Measurements from ENCODE around the gene ZNF335.
"Not testable (repeated sequence)": the region's sequence is repeated elsewhere in the genome, so short reads cannot be mapped to it uniquely, and the experiment has no call there.

The ZNF335 gene

GRCh38 chr20:45957021-45957941 is 14.7 kb downstream of the ZNF335 start:
- FAIRE-seq = no peak

GRCh38 chr20:45956326-45956725 is 15.7 kb downstream of the ZNF335 start:
- FAIRE-seq; DNase-seq (ENCODE audit: insufficient read length, low spot score): not testable (repeated sequence)

More at GRCh38 chr20:45957021-45957941, 14.7 kb downstream of the ZNF335 start:
- no peak for DNase-seq (ENCODE audit: insufficient read length, low spot score)

GRCh38 chr20:45953672-45954071 is 18.3 kb downstream of the ZNF335 start:
- DNase-seq (ENCODE audit: insufficient read length, low spot score) = no peak
- FAIRE-seq = no peak

- FAIRE-seq = no peak
- DNase-seq (ENCODE audit: insufficient read length, low spot score) = no peak
These were observed 19.1 kb downstream of the ZNF335 start for GRCh38 chr20:45952861-45953260.

- no peak for DNase-seq (ENCODE audit: insufficient read length, low spot score)
- FAIRE-seq = no peak
These were observed 19.8 kb downstream of the ZNF335 start for GRCh38 chr20:45951925-45952834.

GRCh38 chr20:45950330-45950646 is 21.7 kb downstream of the ZNF335 start:
- FAIRE-seq (no peak), DNase-seq (ENCODE audit: insufficient read length, low spot score) (no peak)

- FAIRE-seq (no peak), DNase-seq (ENCODE audit: insufficient read length, low spot score) (no peak)
These were observed 22.3 kb downstream of the ZNF335 start for GRCh38 chr20:45949542-45950329.

- FAIRE-seq (no peak), DNase-seq (ENCODE audit: insufficient read length, low spot score) (no peak)
These were observed 23.1 kb downstream of the ZNF335 start for GRCh38 chr20:45948742-45949541.

GRCh38 chr20:45948261-45948733 is 23.7 kb downstream of the ZNF335 start:
- DNase-seq (ENCODE audit: insufficient read length, low spot score) (no peak), FAIRE-seq (no peak)

- FAIRE-seq (no peak), DNase-seq (ENCODE audit: insufficient read length, low spot score) (no peak)
These were observed 24.7 kb downstream of the ZNF335 start for GRCh38 chr20:45947110-45947866.

- DNase-seq (ENCODE audit: insufficient read length, low spot score) = no peak
- FAIRE-seq = no peak
These were observed 25.6 kb downstream of the ZNF335 start for GRCh38 chr20:45946149-45946970.

- no peak for FAIRE-seq
- no peak for DNase-seq (ENCODE audit: insufficient read length, low spot score)
These were observed 26.3 kb downstream of the ZNF335 start for GRCh38 chr20:45945678-45946148.

- no peak for DNase-seq (ENCODE audit: insufficient read length, low spot score)
- no peak for FAIRE-seq
These were observed 26.9 kb downstream of the ZNF335 start for GRCh38 chr20:45944965-45945677.

GRCh38 chr20:45944151-45944964 is 27.6 kb downstream of the ZNF335 start:
- DNase-seq (ENCODE audit: insufficient read length, low spot score) (no peak), FAIRE-seq (no peak)

GRCh38 chr20:45943613-45944012 is 28.4 kb downstream of the ZNF335 start:
- FAIRE-seq = no peak
- no peak for DNase-seq (ENCODE audit: insufficient read length, low spot score)

GRCh38 chr20:45940469-45940868 is 31.5 kb downstream of the ZNF335 start:
- DNase-seq (ENCODE audit: insufficient read length, low spot score) = no peak
- no peak for FAIRE-seq

- DNase-seq (ENCODE audit: insufficient read length, low spot score) = no peak
- no peak for FAIRE-seq
These were observed 31.9 kb downstream of the ZNF335 start for GRCh38 chr20:45940053-45940452.

Data from GM19239 (cell line).